Spleen (tissue), 11 donors: ENCODE results near the gene GOLT1A. TPM values are rescaled to one million over a fixed set of nuclear protein-coding genes. Genes with fewer than 3 reads are reported as not detected.

Experiments used
- DNase-seq: peaks from one replicate; pipeline ENCODE4 v3.0.0-alpha.2; 2020
- H3K27ac ChIP-seq, 8 donors: fragments of 200-600 bp; sonication (generic) in 7 of 8; 1 replicate in 4 of 8; 2 replicates in 4 of 8; pipeline versions ENCODE4 v1.5.0 to v1.8.0; 2016 to 2021; ENCODE audit warnings: inconsistent platforms in 4 of 8, mild to moderate bottlenecking in 4 of 8, moderate library complexity in 1 of 8
- H3K27me3 ChIP-seq, 7 donors: fragments of 200-600 bp; sonication (generic) in 6 of 7; replicated peaks in 1 of 7; 1 replicate in 4 of 7; 2 replicates in 3 of 7; pipeline versions ENCODE4 v1.5.0 to v1.8.0; 2016 to 2021; ENCODE audit warnings: inconsistent platforms in 3 of 7, mild to moderate bottlenecking in 1 of 7
- H3K36me3 ChIP-seq, 6 donors: fragments of 200-600 bp; sonication (generic) in 5 of 6; 1 replicate in 4 of 6; 2 replicates in 2 of 6; pipeline versions ENCODE4 v1.5.0 to v1.8.0; 2016 to 2021; ENCODE audit warnings: inconsistent platforms in 2 of 6
- H3K4me1 ChIP-seq, 6 donors: fragments of 200-600 bp; sonication (generic) in 5 of 6; 1 replicate in 3 of 6; 2 replicates in 3 of 6; pipeline versions ENCODE4 v1.5.0 to v1.8.0; 2016 to 2021; ENCODE audit warnings: inconsistent platforms in 3 of 6
- H3K4me3 ChIP-seq, 8 donors: fragments of 200-600 bp; sonication (generic) in 7 of 8; 1 replicate in 4 of 8; 2 replicates in 4 of 8; pipeline versions ENCODE4 v1.5.0 to v1.8.0; 2016 to 2021; ENCODE audit warnings: inconsistent platforms in 4 of 8, mild to moderate bottlenecking in 4 of 8, moderate library complexity in 2 of 8
- H3K9me3 ChIP-seq, 8 donors: fragments of 200-600 bp; sonication (generic) in 7 of 8; 1 replicate in 4 of 8; 2 replicates in 4 of 8; pipeline versions ENCODE4 v1.5.0 to v1.8.0; 2016 to 2021; ENCODE audit warnings: inconsistent platforms in 4 of 8
- POLR2A ChIP-seq, 3 donors: fragments of 450-650 bp; IDR thresholded peaks; one replicate each; pipeline ENCODE4 v1.5.1; 2017; ENCODE audit warnings: antibody characterized with exemption in 3 of 3, mild to moderate bottlenecking in 1 of 3
- POLR2AphosphoS5 ChIP-seq, 3 donors: sonication (generic); formaldehyde crosslinking; IDR thresholded peaks; one replicate each; pipeline ENCODE4 v1.5.1; 2017; ENCODE audit warnings: antibody characterized with exemption in 3 of 3
- WGBS, 5 donors: extraction: QIAGEN DNeasy Blood & Tissue Kit in 3 of 5; methylation state at CpG; one replicate each; pipeline versions ENCODE4 v1.1.5 to v1.1.7; 2013 to 2018; 5-methylcytosine and 5-hydroxymethylcytosine counted together
- intact Hi-C: fragments of 100-400 bp; cut with DNase I; formaldehyde crosslinking; loops from one replicate; pipeline ENCODE4 v1.15.0; 2023; ENCODE audit warnings: low total_unique reads
- polyA plus RNA-seq, 3 donors: library from polyadenylated mRNA; stranded (reverse); fragments of 200-250 nt; gene quantifications; one replicate each; pipeline ENCODE4 v1.2.1, GENCODE V29; 2013
- total RNA-seq, 7 donors: library from RNA; depleted of rRNA in 3 of 7; stranded (reverse); fragments of >200 nt in 3 of 7; fragmentation: NEBNext Ultra II Directional in 4 of 7; extraction: Animal tissue kit (Norgen Biotek cat#: 25700) in 4 of 7; gene quantifications; one replicate each; pipeline versions ENCODE4 v1.1.0 to v1.2.1, GENCODE V29; 2016 to 2021
- TF ChIP-seq, protein P1 (sequence below), 11 experiments: fragments of 200-600 bp in 7 of 11; fragments of 450-650 bp in 4 of 11; sonication (generic) in 4 of 11; IDR thresholded peaks in 8 of 11; conservative IDR thresholded peaks in 3 of 11; 1 replicate in 7 of 11; 2 replicates in 4 of 11; pipeline versions ENCODE4 v1.4.0 to v1.8.0; 2016 to 2021; ENCODE audit warnings: antibody characterized with exemption in 11 of 11, inconsistent platforms in 4 of 11, mild to moderate bottlenecking in 1 of 11
- donor health status: healthy with polysubstance abuse.
- donor health status: DM: no; HTN: no; CAD: no; lungs with moderate emphysema.
- donor health status: DM: no; HTN: no; CAD: no.
- donor health status: Bipolar disorder and iron deficiency.
- donor health status: healthy.
- donor health status: DM: no; HTN: no; CAD: no.
- donor health status: DM: yes; HTN: yes; CAD: no.

Gene GOLT1A
- total and polyA plus RNA-seq, 10 donors, result 0.13 to 0.24 TPM; not detected in 8

GRCh38 chr1:204261746-204262505 is 48.1 kb upstream of the GOLT1A start:
- Histone ChIP-seq H3K36me3 (no peaks in the 10 kb centered on the region), H3K27ac (no peak overlapping the region), H3K4me3 (no peak overlapping the region), H3K4me1 (peaks cover 0 to 18% (median 12%) of the 10 kb centered on the region in 6 donors), H3K27me3 (no peaks in the 10 kb centered on the region), H3K9me3 (no peaks in the 10 kb centered on the region)
- WGBS, 5 donors, result 77 to 90% (median 80%) methylated on average over 13 of the region's 13 CpGs
- intact Hi-C loops, result no loop called here
- TF ChIP-seq POLR2A (IDR thresholded peaks at IDR 0.05), result no peak
- TF ChIP-seq, protein P1, sequence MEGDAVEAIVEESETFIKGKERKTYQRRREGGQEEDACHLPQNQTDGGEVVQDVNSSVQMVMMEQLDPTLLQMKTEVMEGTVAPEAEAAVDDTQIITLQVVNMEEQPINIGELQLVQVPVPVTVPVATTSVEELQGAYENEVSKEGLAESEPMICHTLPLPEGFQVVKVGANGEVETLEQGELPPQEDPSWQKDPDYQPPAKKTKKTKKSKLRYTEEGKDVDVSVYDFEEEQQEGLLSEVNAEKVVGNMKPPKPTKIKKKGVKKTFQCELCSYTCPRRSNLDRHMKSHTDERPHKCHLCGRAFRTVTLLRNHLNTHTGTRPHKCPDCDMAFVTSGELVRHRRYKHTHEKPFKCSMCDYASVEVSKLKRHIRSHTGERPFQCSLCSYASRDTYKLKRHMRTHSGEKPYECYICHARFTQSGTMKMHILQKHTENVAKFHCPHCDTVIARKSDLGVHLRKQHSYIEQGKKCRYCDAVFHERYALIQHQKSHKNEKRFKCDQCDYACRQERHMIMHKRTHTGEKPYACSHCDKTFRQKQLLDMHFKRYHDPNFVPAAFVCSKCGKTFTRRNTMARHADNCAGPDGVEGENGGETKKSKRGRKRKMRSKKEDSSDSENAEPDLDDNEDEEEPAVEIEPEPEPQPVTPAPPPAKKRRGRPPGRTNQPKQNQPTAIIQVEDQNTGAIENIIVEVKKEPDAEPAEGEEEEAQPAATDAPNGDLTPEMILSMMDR (IDR thresholded peaks at IDR 0.05 in 8 of 11, conservative IDR thresholded peaks at IDR 0.05 in 3 of 11), result no peak
- TF ChIP-seq POLR2AphosphoS5 (IDR thresholded peaks at IDR 0.05), result no peak
- no peak for DNase-seq

- Histone ChIP-seq H3K27ac (no peak overlapping the region), H3K27me3 (no peaks in the 10 kb centered on the region), H3K4me3 (no peak overlapping the region), H3K9me3 (no peaks in the 10 kb centered on the region), H3K4me1 (peaks cover 0 to 18% (median 12%) of the 10 kb centered on the region in 6 donors), H3K36me3 (no peaks in the 10 kb centered on the region)
- no peak for TF ChIP-seq POLR2A (IDR thresholded peaks at IDR 0.05)
- no peak for TF ChIP-seq POLR2AphosphoS5 (IDR thresholded peaks at IDR 0.05)
- TF ChIP-seq, protein P1 (IDR thresholded peaks at IDR 0.05 in 8 of 11, conservative IDR thresholded peaks at IDR 0.05 in 3 of 11), result no peak
- no peak for DNase-seq
- 81 to 98% (median 92%) methylated on average over 9 to 12 of the region's 12 CpGs for WGBS, 5 donors
- intact Hi-C loops, result no loop called here
Observed at GRCh38 chr1:204261266-204261665, 47.5 kb upstream of the GOLT1A start.

DNA sequence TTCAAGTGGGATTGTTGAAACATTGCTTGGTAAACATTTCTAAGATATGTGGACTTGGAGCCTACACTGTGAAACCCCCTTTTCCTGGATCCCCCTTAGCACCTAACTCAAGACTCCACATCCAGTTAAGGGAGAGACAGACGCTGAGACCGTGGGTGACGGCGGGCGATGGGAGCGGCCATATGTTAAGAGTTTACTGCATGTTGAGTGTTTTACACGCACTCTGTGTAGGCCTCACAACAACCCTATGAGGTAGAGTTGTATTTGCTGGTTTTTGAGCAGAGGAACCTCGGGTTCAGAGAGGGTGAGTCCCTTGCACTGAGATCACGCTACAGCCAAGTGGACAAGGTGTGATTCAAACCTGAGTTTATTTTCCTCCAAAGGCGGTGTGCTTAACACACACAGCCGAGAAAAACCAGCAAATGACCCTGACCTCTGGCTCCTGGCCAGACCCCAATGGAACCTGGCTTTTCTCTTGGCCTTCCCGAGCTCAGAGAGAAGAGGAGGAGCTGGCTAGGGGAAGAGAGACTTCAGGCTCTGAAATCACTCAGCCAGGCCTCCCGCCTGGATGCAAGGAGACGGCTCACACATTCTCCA is 46.9 kb upstream of the GOLT1A start:
- peaks cover 0 to 16% (median 11%) of the 10 kb centered on the region in 6 donors for H3K4me1 ChIP-seq

More for the DNA sequence above, 46.9 kb upstream of the GOLT1A start:
- H3K27ac ChIP-seq, result no peak overlapping the region
- H3K4me3 ChIP-seq, result no peak overlapping the region
- WGBS, 5 donors, result 82 to 94% (median 91%) methylated on average over 12 to 14 of the region's 14 CpGs
- TF ChIP-seq, protein P1 (IDR thresholded peaks at IDR 0.05 in 8 of 11, conservative IDR thresholded peaks at IDR 0.05 in 3 of 11), result no peak
- TF ChIP-seq POLR2A (IDR thresholded peaks at IDR 0.05), result no peak
- no peak for TF ChIP-seq POLR2AphosphoS5 (IDR thresholded peaks at IDR 0.05)
- H3K27me3 ChIP-seq, result no peaks in the 10 kb centered on the region
- no peaks in the 10 kb centered on the region for H3K9me3 ChIP-seq
- intact Hi-C loops, result no loop called here
- no peaks in the 10 kb centered on the region for H3K36me3 ChIP-seq
- no peak for DNase-seq
